Dermis lymphatic vessel endothelial cell (primary cell): ENCODE measurements around the gene CPLANE1. TPM values are rescaled to one million over a fixed set of nuclear protein-coding genes. Genes with fewer than 3 reads are reported as not detected.

Source experiments
- total RNA-seq: library from RNA; depleted of rRNA; stranded (reverse); fragments of >200 nt; gene quantifications from 2 replicates; pipeline ENCODE4 v1.2.1, GENCODE V29; 2014

The CPLANE1 gene
- 12.5 and 15.0 TPM in 2 replicates for total RNA-seq

GRCh38 chr5:37248970-37249814, at the start of gene CPLANE1:
Gene CPLANE1, minus strand, starts transcription at chr5:37249376. Its CDS starts 1,678 bp downstream, at chr5:37247698.

Other genes starting within 250 kb of the CPLANE1 start
- gene NUP155, start 121.7 kb upstream of the CPLANE1 start, total RNA-seq, result 22.9 and 31.4 TPM in 2 replicates
- 25.1 and 31.7 TPM in 2 replicates for gene WDR70, start 129.9 kb upstream of the CPLANE1 start, total RNA-seq